ENCODE measurements around the gene CD2. TPM values are rescaled to one million over a fixed set of nuclear protein-coding genes. Genes with fewer than 3 reads are reported as not detected.

Gene CD2
- total RNA-seq, 1 experiment from 2014 or later, result not detected

DNA sequence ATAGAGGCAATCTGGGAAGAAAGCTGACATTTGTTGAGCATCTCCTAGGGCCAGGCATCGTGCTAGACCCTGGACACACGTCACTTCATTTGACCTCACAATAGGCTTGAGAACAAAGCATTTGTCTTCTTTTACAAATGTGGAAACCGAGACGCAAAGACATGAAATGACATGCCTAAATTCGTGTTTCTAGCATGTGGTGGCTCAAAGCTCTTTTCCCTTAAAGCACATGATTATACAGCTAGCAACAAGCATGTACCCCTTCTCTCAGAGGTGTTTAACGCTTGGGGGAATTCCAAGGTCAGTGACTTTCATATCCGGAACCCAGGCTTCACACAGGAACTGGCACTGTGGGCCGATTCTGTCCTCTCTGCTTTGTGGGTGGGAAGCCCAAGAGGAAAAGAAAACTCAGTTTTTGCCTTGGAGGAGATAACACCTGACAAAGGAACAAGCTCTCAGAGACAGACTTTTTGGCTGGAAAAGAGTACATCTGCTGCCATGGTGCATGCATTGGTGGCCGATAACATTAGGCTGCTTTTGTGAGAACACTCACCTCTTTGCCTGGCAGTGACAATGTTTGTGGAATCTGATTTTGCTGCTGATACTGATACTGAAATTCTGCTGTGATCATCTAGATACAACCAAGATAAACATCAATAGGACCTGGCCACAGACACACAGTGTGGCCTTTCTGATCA lies 15.4 kb upstream of the CD2 start:
- BruUV-seq (replicated peaks), result no TSS peak
- DNase-seq, result no peak
- Mint-ChIP-seq H3K4me1 (ENCODE audit: low read depth, unreplicated experiment) (no peaks in the 10 kb centered on the region), H3K27me3 (ENCODE audit: insufficient read depth, unreplicated experiment) (no peaks in the 10 kb centered on the region), H3K27ac (ENCODE audit: unreplicated experiment) (no peak overlapping the region), H3K36me3 (ENCODE audit: insufficient read depth, unreplicated experiment) (no peaks in the 10 kb centered on the region), H3K9me3 (ENCODE audit: unreplicated experiment) (peaks cover 29% of the 10 kb centered on the region), H3K4me3 (ENCODE audit: unreplicated experiment) (no peak overlapping the region)
- TF ChIP-seq, protein P1, sequence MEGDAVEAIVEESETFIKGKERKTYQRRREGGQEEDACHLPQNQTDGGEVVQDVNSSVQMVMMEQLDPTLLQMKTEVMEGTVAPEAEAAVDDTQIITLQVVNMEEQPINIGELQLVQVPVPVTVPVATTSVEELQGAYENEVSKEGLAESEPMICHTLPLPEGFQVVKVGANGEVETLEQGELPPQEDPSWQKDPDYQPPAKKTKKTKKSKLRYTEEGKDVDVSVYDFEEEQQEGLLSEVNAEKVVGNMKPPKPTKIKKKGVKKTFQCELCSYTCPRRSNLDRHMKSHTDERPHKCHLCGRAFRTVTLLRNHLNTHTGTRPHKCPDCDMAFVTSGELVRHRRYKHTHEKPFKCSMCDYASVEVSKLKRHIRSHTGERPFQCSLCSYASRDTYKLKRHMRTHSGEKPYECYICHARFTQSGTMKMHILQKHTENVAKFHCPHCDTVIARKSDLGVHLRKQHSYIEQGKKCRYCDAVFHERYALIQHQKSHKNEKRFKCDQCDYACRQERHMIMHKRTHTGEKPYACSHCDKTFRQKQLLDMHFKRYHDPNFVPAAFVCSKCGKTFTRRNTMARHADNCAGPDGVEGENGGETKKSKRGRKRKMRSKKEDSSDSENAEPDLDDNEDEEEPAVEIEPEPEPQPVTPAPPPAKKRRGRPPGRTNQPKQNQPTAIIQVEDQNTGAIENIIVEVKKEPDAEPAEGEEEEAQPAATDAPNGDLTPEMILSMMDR (IDR thresholded peaks at IDR 0.05; ENCODE audit: insufficient read depth in 1 of 2, low read depth in 1 of 2, low read length in 1 of 2, severe bottlenecking in 1 of 2, unreplicated experiment in 1 of 2), result no peak
- intact Hi-C loops (cut with micrococcal nuclease; ENCODE audit: unreplicated experiment), result loop anchor here (5.0 kb wide), 1 partner anchor 167 kb away; the partner anchor contains the start of gene CD58
- H3K36me3 ChIP-seq (ENCODE audit: control insufficient read depth, insufficient read depth, low read length), result no peaks in the 10 kb centered on the region
- no peak overlapping the region for H3K4me3 ChIP-seq (ENCODE audit: low read depth, low read length)
- no peaks in the 10 kb centered on the region; the same call in 1 of the 2 replicates for H3K9me3 ChIP-seq
- H3K27me3 ChIP-seq (replicated peaks; ENCODE audit: control insufficient read depth, insufficient read depth, low read length), result no peaks in the 10 kb centered on the region
- POLR2A ChIA-PET, result no interaction called here
- CTCF ChIA-PET, result interaction anchor here (1.4 kb wide), 1 partner anchor 143 kb away, joined by 3 read pairs; no protein-coding TSS in a partner anchor
- no peaks in the 10 kb centered on the region for H3K4me1 ChIP-seq

DNA sequence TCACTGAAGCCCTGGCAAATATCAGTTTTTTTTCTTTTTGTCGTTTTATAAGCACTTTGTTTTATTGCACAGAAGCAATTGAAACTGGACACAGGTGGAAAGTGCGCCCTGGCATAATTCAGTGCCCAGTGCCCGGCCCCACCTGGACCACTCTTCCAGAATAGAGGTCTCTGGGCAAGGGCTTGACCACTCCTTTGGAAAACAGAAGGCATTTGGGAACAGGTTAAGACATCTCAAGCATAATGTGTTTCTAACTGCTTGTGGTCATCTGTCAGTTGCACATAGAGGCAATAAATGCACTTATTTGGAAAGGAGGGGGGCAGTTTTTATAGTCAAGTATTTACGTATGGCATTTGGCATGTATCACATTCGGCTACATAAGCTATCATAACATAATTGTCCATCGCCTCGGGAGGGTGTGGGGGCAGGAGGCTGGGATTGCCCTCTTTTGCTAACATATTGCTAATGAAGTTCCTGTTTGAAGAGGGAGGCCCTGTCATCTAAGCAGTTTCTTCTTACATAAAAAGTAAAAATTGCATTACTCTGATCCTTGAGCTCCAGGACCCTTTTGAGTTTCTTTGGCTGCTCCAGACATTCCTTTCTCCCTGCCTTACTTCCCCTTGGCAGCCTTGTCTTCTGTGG lies 14.7 kb upstream of the CD2 start:
- Histone ChIP-seq H3K4me1 (no peaks in the 10 kb centered on the region), H3K9me3 (no peaks in the 10 kb centered on the region; the same call in 1 of the 2 replicates), H3K27me3 (replicated peaks; ENCODE audit: control insufficient read depth, insufficient read depth, low read length) (no peaks in the 10 kb centered on the region), H3K4me3 (ENCODE audit: low read depth, low read length) (no peak overlapping the region), H3K36me3 (ENCODE audit: control insufficient read depth, insufficient read depth, low read length) (no peaks in the 10 kb centered on the region)
- ChIA-PET POLR2A (no interaction called here), CTCF (interaction anchor here (1.4 kb wide), 1 partner anchor 142 kb away, joined by 3 read pairs; no protein-coding TSS in a partner anchor)
- TF ChIP-seq, protein P1 (IDR thresholded peaks at IDR 0.05; ENCODE audit: insufficient read depth in 1 of 2, low read depth in 1 of 2, low read length in 1 of 2, severe bottlenecking in 1 of 2, unreplicated experiment in 1 of 2), result no peak
- Mint-ChIP-seq H3K27ac (ENCODE audit: unreplicated experiment) (no peak overlapping the region), H3K9me3 (ENCODE audit: unreplicated experiment) (peaks cover 36% of the 10 kb centered on the region), H3K4me1 (ENCODE audit: low read depth, unreplicated experiment) (no peaks in the 10 kb centered on the region), H3K27me3 (ENCODE audit: insufficient read depth, unreplicated experiment) (no peaks in the 10 kb centered on the region), H3K36me3 (ENCODE audit: insufficient read depth, unreplicated experiment) (no peaks in the 10 kb centered on the region), H3K4me3 (ENCODE audit: unreplicated experiment) (no peak overlapping the region)
- intact Hi-C loops (cut with micrococcal nuclease; ENCODE audit: unreplicated experiment), result loop anchor here (5.0 kb wide), 1 partner anchor 167 kb away; the partner anchor contains the start of gene CD58
- DNase-seq, result no peak
- BruUV-seq (replicated peaks), result no TSS peak

DNA sequence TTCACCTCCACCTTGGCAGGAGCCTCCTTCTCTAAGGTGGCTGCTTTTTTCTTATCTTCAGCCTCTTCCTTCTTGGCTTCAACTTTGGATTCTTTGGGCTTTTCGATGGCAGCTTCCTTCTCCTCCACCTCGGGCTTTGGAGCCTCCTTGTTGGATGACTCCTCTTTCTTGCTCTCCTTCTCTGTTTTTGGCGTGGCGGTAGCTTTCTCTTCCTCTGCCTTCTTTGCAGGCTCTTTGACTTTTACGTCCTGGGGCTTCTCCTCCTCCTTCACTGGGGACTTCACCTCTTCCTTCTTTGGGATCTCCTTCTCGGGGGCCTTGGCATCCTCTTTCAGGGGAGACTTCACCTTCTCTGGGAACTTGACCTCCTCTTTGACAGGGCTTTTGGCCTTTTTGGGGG lies 13.9 kb upstream of the CD2 start:
- peaks cover 44% of the 10 kb centered on the region for H3K9me3 Mint-ChIP-seq (ENCODE audit: unreplicated experiment)
- no peak overlapping the region for H3K4me3 ChIP-seq (ENCODE audit: low read depth, low read length)
- POLR2A ChIA-PET, result no interaction called here
- H3K4me1 ChIP-seq, result no peaks in the 10 kb centered on the region
- H3K9me3 ChIP-seq, result no peaks in the 10 kb centered on the region; the same call in 1 of the 2 replicates
- H3K27me3 ChIP-seq (replicated peaks; ENCODE audit: control insufficient read depth, insufficient read depth, low read length), result no peaks in the 10 kb centered on the region
- H3K36me3 ChIP-seq (ENCODE audit: control insufficient read depth, insufficient read depth, low read length), result no peaks in the 10 kb centered on the region
- CTCF ChIA-PET, result no interaction called here
- BruUV-seq (replicated peaks), result no TSS peak
- intact Hi-C loops (cut with micrococcal nuclease; ENCODE audit: unreplicated experiment), result no loop called here
- no peak overlapping the region for H3K27ac Mint-ChIP-seq (ENCODE audit: unreplicated experiment)
- no peak overlapping the region for H3K4me3 Mint-ChIP-seq (ENCODE audit: unreplicated experiment)
- no peaks in the 10 kb centered on the region for H3K27me3 Mint-ChIP-seq (ENCODE audit: insufficient read depth, unreplicated experiment)
- H3K4me1 Mint-ChIP-seq (ENCODE audit: low read depth, unreplicated experiment), result no peaks in the 10 kb centered on the region
- TF ChIP-seq, protein P1 (IDR thresholded peaks at IDR 0.05; ENCODE audit: insufficient read depth in 1 of 2, low read depth in 1 of 2, low read length in 1 of 2, severe bottlenecking in 1 of 2, unreplicated experiment in 1 of 2), result no peak
- H3K36me3 Mint-ChIP-seq (ENCODE audit: insufficient read depth, unreplicated experiment), result no peaks in the 10 kb centered on the region
- no peak for DNase-seq
